Gastrocnemius medialis (tissue), 4 donors: ENCODE results near the gene RIOX2.

Experiments used
- POLR2A ChIP-seq, 2 donors: fragments of 450-650 bp; IDR thresholded peaks; one replicate each; pipeline ENCODE4 v1.6.1; 2017; ENCODE audit warnings: antibody characterized with exemption in 2 of 2, mild to moderate bottlenecking in 2 of 2, moderate library complexity in 2 of 2
- TF ChIP-seq, protein P1 (sequence below), 5 experiments: fragments of 450-650 bp in 3 of 5; fragments of 200-600 bp in 2 of 5; sonication (generic) in 2 of 5; IDR thresholded peaks in 4 of 5; conservative IDR thresholded peaks in 1 of 5; 1 replicate in 4 of 5; 2 replicates in 1 of 5; pipeline ENCODE4 v1.5.1; 2016 to 2019; ENCODE audit warnings: antibody characterized with exemption in 5 of 5, mild to moderate bottlenecking in 3 of 5, moderate library complexity in 3 of 5

DNA sequence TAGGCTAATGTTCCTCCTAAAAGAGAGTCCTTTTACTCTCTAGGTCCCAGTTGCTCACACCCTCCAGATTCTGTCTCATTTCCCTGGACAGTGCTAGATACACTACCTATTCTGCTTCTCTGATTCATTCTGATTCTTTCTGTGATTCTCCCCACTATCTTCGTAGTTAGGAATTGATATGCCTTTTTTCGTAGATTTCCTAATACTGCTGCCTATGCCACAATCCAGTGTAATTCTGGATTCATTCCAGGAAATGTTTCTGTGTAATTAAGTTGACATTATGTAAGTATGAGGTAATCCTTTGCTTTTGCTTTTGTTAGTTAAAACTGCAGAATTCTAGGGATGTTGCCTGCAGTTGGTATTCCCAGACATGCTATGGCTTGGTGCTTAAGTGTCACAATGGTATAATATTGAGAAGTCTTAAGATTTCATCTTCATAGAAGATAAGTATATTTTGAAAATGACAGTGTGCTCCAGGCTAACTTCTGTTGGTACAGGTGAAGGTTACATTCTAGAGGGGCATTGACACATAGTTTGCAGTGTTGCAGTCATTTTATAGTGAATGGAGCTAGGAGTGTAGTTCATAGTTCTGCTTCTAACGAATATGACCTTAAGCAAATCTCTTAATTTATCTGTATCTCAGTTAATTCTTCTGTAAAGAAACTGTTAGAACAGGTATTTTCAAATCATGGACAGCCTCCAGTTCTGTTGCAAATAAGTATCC is 54.3 kb downstream of the RIOX2 start:
- TF ChIP-seq, protein P1, sequence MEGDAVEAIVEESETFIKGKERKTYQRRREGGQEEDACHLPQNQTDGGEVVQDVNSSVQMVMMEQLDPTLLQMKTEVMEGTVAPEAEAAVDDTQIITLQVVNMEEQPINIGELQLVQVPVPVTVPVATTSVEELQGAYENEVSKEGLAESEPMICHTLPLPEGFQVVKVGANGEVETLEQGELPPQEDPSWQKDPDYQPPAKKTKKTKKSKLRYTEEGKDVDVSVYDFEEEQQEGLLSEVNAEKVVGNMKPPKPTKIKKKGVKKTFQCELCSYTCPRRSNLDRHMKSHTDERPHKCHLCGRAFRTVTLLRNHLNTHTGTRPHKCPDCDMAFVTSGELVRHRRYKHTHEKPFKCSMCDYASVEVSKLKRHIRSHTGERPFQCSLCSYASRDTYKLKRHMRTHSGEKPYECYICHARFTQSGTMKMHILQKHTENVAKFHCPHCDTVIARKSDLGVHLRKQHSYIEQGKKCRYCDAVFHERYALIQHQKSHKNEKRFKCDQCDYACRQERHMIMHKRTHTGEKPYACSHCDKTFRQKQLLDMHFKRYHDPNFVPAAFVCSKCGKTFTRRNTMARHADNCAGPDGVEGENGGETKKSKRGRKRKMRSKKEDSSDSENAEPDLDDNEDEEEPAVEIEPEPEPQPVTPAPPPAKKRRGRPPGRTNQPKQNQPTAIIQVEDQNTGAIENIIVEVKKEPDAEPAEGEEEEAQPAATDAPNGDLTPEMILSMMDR (IDR thresholded peaks at IDR 0.05 in 4 of 5, conservative IDR thresholded peaks at IDR 0.05 in 1 of 5) = no peak
- no peak for TF ChIP-seq POLR2A (IDR thresholded peaks at IDR 0.05)
